Stomach smooth muscle (tissue), 2 donors: ENCODE results near the gene ARL4D.

Experiments used
- H3K27ac ChIP-seq: one replicate; pipeline ENCODE4 v1.7.0; 2013; ENCODE audit warnings: mild to moderate bottlenecking, low read length, inconsistent platforms
- H3K27me3 ChIP-seq, 2 donors: one replicate each; pipeline ENCODE4 v1.7.0; 2013; ENCODE audit warnings: low read length in 2 of 2; ENCODE audit not compliant: insufficient read depth in 2 of 2, control insufficient read depth in 1 of 2
- H3K36me3 ChIP-seq, 2 donors: one replicate each; pipeline ENCODE4 v1.7.0; 2013; ENCODE audit warnings: low read length in 2 of 2; ENCODE audit not compliant: control insufficient read depth in 2 of 2, insufficient read depth in 2 of 2
- H3K4me1 ChIP-seq: one replicate; pipeline ENCODE4 v1.7.0; 2013; ENCODE audit warnings: low read length; ENCODE audit not compliant: control insufficient read depth, insufficient read depth
- H3K4me3 ChIP-seq, 2 donors: one replicate each; pipeline ENCODE4 v1.7.0; 2013; ENCODE audit warnings: low read length in 2 of 2
- H3K9ac ChIP-seq, 2 donors: one replicate each; pipeline ENCODE4 v1.7.0; 2013; ENCODE audit warnings: low read length in 2 of 2, mild to moderate bottlenecking in 1 of 2
- H3K9me3 ChIP-seq, 2 donors: one replicate each; pipeline ENCODE4 v1.7.0; 2013; ENCODE audit warnings: low read length in 2 of 2; ENCODE audit not compliant: control insufficient read depth in 2 of 2
- donor health status: healthy.
- donor health status: Pancreatic carcinoma.

Gene ARL4D

DNA sequence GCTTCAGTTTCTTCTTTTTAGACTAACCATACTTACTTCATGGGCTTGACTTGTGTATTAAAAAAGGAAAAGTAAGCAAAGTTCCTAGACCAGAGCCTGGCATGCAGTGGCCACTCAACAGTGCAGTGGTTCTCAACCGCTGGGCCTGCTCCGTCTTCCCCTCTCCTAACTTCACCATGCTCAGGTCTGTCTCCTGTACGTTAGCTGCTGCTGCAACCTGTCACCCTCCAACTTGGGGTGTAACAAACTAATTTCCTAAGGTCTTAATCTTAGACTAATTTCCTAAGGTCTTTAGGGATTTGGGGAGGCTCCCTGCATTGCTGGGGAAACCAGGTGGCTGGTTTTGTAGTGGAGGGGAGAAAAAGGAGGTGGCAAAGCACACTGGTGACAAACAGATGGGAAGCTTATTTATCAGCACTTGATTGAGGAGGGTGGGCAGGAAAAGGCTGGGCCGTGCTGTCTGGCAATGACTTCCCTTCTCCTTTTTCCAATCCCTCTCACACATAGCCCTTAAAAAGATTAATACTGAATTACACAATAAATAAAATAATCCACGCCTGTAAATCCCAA is 2.2 kb upstream of the ARL4D start:
- Histone ChIP-seq H3K27ac (no peak overlapping the region), H3K9me3 (no peaks in the 10 kb centered on the region), H3K27me3 (no peaks in the 10 kb centered on the region), H3K4me1 (peaks cover 25% of the 10 kb centered on the region), H3K9ac (no peak overlapping the region), H3K4me3 (no peak overlapping the region), H3K36me3 (peaks cover 0 to 3% of the 10 kb centered on the region in 2 donors)

DNA sequence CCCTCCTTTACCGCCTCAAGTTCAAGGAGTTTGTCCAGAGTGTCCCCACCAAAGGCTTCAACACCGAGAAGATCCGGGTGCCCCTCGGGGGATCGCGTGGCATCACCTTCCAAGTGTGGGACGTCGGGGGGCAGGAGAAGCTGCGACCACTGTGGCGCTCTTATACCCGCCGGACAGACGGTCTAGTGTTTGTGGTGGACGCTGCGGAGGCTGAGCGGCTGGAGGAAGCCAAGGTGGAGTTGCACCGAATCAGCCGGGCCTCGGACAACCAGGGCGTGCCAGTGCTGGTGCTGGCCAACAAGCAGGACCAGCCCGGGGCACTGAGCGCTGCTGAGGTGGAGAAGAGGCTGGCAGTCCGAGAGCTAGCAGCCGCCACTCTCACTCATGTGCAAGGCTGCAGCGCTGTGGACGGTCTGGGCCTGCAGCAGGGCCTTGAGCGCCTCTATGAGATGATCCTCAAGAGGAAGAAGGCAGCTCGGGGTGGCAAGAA is 1.1 kb downstream of the ARL4D start:
- Histone ChIP-seq H3K4me1 (peaks cover 39% of the 10 kb centered on the region), H3K9ac (peak overlapping the region; percentile 80 to 91), H3K9me3 (no peaks in the 10 kb centered on the region), H3K27me3 (no peaks in the 10 kb centered on the region), H3K27ac (peak overlapping the region; percentile 95), H3K4me3 (peak overlapping the region; percentile 85 to 89), H3K36me3 (peaks cover 0 to 3% of the 10 kb centered on the region in 2 donors)

DNA sequence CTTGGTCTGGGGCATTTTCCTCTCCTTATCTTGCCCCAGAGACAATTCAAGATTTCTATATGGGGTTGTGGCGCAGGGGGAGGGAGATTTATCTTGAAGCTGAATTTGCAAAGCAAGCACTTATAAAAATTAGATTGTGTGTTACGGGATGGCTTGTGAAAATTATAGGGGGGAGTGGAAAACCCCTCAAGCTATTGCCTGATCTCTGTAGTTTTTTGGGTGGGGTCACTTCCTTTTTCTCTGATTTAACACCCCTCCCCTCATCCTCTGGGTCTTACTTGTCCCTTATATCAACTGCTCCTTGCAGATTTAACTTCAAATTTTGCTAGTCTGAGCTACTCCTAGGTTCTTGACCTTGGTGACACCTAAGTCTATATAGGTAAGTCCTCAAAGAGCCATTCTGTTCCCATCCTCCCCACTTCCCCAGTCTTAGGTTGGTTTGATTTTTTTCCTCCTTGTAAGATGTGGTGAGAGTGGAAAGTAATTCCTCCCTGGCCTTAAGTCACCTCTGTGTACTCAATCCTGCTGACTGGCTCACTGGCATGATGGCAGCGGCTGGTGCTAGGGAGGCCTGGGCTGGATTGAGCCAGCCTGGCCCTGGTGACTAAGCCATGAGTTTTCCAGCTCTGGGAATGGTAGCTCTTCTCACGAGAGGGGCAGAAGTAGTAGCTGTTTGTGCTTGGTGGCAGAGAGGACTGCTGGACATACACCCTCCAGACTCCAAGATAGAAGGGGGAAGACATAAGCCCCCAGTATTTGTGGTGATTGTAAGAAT is 2.3 kb downstream of the ARL4D start:
- no peaks in the 10 kb centered on the region for H3K9me3 ChIP-seq
- peak overlapping the region; percentile 95 for H3K27ac ChIP-seq
- peak overlapping the region; percentile 85 to 89 for H3K4me3 ChIP-seq
- H3K36me3 ChIP-seq = peaks cover 0 to 3% of the 10 kb centered on the region in 2 donors
- H3K9ac ChIP-seq = peak overlapping the region; percentile 72 to 80
- H3K27me3 ChIP-seq = no peaks in the 10 kb centered on the region
- H3K4me1 ChIP-seq = peaks cover 39% of the 10 kb centered on the region

DNA sequence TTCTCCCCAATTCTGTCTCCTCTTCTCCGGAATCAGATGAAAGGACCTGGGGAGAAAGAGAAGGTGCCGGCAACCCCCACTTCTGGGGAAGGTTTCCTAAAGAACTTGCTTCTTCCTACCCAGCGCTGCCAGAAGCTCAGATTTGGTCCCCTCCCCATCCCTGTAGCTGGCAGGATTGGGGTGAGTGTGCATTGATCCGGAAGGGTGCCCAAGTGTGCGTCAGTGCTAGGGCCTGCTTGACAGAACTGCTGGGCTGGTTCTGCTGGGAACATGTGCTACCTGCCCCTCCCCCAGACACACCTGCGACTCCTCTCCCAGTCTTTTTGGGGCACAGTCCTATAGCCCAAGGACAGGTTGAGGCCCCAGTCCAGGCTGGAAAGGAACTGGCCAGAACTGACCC is 3.3 kb downstream of the ARL4D start:
- Histone ChIP-seq H3K27me3 (no peaks in the 10 kb centered on the region), H3K4me1 (peaks cover 44% of the 10 kb centered on the region), H3K27ac (peak overlapping the region; percentile 95), H3K36me3 (peaks cover 0 to 3% of the 10 kb centered on the region in 2 donors), H3K4me3 (peak overlapping the region; percentile 85 to 89), H3K9me3 (no peaks in the 10 kb centered on the region), H3K9ac (peak overlapping the region; percentile 72 to 80)

DNA sequence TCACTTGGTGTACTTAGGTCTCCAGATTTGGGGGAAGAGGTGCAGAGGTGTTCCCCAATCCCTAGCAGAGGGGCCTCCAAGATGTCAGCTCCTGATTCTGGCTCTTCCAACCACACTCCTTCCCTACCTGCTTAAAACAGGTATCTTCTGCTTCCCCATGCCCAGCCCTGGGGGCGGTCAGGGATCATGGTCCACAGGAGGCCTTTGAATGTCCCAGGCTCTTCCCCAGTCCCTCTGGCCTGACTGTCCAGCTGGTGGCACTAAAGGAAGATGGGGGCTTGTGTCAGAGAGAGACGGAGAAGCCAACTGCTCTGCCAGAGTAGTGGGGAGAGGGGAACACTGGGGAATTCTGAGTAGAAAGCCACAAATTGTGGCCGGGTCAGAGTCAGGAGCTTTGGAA is 3.8 kb downstream of the ARL4D start:
- Histone ChIP-seq H3K4me1 (peaks cover 45% of the 10 kb centered on the region), H3K27me3 (no peaks in the 10 kb centered on the region), H3K27ac (peak overlapping the region; percentile 95), H3K36me3 (peaks cover 0 to 3% of the 10 kb centered on the region in 2 donors), H3K4me3 (peak overlapping the region in 1 of 2 donors; percentile 89), H3K9ac (peak overlapping the region; percentile 29 to 80), H3K9me3 (no peaks in the 10 kb centered on the region)

DNA sequence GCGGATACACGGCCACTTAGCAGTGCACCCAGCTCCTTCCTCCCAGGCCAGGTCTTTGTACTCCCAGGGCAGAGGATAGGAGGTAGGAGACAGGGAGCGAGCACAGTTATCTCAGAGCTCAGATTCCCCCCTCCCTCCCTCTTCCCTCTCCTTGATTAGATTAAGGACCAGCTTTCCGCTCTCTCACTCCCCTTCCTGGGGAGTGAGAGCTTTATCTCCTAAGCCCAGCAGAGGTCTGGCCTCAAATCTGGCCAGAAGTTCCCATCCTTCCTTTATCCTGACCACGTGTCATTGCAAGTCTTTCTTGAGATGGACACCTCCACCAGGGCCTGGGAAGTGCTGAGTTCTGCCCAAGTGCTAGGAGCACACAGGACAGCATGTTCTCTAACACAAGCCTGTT is 5.1 kb downstream of the ARL4D start:
- peak overlapping the region; percentile 95 for H3K27ac ChIP-seq

DNA sequence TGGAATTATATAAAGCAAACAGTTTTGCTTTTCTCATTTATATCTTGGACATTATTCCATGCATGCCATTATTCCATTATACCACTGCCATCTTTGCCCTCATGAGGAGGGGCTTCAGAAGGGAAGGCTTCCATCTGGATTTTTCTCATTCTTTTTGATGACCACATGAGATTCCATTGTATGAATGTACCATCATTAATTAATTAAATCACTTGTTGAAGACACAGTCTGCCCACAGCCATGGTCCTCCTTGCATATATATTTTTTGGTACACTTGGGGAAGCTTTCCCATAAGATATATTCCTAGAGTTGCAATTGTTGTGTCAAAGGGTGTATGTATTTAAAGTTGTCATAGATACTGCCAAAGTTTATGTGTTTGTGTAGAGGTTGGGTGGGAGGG is 7.1 kb downstream of the ARL4D start:
- Histone ChIP-seq H3K4me1 (peaks cover 33% of the 10 kb centered on the region), H3K27ac (no peak overlapping the region), H3K4me3 (no peak overlapping the region), H3K9ac (no peak overlapping the region), H3K27me3 (no peaks in the 10 kb centered on the region), H3K9me3 (no peaks in the 10 kb centered on the region), H3K36me3 (no peaks in the 10 kb centered on the region)

More for the DNA sequence above, 5.1 kb downstream of the ARL4D start:
- no peaks in the 10 kb centered on the region for H3K9me3 ChIP-seq
- no peaks in the 10 kb centered on the region for H3K27me3 ChIP-seq
- peaks cover 42% of the 10 kb centered on the region for H3K4me1 ChIP-seq
- no peak overlapping the region for H3K9ac ChIP-seq
- peaks cover 0 to 3% of the 10 kb centered on the region in 2 donors for H3K36me3 ChIP-seq
- H3K4me3 ChIP-seq = no peak overlapping the region

DNA sequence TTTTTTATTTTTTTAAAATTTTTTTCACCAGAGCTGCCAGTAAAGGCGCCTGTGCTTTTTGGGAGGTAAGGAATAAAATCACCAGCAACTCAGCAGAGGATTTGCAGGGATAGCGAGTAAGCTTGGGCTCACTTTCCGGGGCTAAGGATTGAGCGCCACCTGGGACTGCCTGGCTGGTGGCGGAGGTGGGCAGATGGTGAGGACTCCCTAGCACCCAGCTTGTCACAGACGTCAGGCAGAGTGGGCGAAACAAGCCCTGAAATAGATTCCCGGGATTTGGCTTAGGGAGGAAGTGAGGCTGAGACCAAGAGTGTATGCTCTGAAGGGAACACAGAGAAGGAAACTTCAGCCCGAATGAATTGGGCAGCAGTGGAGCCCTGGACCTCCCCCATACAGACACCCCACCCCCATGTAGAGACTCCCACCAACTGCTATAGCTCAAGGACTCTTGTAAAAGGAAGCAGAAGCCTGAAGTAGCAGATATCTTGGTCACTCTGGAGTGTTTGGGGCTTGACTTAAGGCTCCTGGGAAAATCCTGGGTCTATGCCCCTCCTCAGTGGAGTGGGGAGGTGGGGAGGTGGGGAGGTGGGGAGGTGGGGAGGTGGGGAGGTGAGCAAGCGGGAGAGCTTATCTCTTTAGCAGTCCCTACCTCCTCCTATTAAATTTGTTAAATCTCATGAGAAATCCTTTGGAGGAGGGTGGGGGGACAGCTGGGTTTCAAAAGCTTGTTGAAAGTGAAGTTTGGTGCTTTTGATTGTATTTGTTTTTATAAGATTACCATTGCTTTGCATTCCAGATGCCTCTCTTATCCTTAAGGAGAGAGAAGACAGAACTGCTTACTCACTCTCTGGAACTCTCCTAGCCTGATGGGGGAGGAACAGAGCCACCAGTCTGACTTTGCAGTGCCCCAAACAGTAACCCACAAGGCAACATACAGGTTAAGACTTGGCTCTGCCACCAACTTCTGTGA is 8.2 kb downstream of the ARL4D start:
- Histone ChIP-seq H3K27ac (no peak overlapping the region), H3K9ac (peak overlapping the region in 1 of 2 donors; percentile 14), H3K4me3 (no peak overlapping the region), H3K27me3 (no peaks in the 10 kb centered on the region), H3K4me1 (peaks cover 29% of the 10 kb centered on the region), H3K36me3 (no peaks in the 10 kb centered on the region), H3K9me3 (no peaks in the 10 kb centered on the region)

DNA sequence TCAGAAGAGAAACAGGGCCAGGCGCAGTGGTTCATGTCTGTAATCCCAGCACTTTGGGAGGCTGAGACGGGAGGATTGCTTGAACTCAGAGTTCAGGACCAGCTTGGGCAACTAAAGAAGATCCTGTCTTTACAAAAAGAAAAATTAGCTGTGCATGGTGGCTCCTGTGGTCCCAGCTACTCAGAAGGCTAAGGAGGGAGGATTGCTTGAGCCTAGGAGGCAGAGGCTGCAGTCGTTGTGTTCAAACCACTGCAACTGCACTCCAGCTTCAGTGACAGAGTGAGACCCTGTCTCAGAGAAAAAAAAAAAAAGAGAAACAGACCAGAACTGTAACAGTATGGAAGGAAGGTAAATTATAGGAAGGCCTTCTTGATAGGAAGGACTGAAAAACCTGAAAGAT is 10.3 kb downstream of the ARL4D start:
- H3K4me1 ChIP-seq = peaks cover 16% of the 10 kb centered on the region
- H3K27ac ChIP-seq = no peak overlapping the region
- no peak overlapping the region for H3K9ac ChIP-seq
- H3K36me3 ChIP-seq = no peaks in the 10 kb centered on the region
- H3K9me3 ChIP-seq = no peaks in the 10 kb centered on the region
- no peak overlapping the region for H3K4me3 ChIP-seq
- no peaks in the 10 kb centered on the region for H3K27me3 ChIP-seq

DNA sequence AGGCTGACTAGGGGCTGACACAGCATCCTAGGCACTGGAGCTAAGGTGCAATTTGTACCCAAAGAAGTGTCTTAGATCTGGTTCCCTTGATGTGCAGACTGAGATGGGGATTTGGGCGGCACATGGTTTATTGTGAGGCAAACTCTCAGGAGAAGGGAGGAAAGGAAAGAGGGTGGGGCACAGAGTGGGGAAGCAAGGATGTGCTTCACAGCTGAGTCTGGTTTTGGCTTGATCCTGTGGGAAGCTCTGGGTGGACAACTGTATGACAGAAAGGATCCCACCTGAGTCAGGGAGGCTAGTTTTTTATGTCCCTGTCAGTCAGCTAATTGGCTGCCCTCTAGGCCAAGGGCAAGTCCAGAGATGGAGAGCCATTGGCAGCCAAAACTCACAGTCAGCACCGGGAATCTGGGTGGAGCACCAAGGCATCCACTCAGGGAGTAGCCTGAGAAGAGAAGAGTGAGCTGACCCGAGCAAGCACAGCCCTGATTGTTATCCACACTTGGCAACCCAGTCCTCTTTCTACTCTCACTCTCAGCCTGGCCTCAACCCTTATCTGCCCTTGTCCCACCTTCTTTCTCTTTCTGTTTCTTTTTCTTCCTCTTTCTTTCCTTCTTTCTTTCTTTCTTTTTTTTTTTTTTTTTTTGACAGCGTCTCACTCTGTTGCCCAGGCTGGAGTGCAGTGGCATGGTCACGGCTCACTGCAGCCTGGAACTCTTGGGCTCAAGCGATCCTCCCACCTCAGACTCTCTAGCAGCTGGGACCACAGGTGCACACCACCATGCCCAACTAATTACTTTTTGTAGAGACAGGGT is 12.0 kb downstream of the ARL4D start:
- no peaks in the 10 kb centered on the region for H3K9me3 ChIP-seq
- no peaks in the 10 kb centered on the region for H3K36me3 ChIP-seq
- H3K9ac ChIP-seq = no peak overlapping the region
- H3K27ac ChIP-seq = no peak overlapping the region
- H3K4me3 ChIP-seq = no peak overlapping the region
- H3K4me1 ChIP-seq = peaks cover 15% of the 10 kb centered on the region
- no peaks in the 10 kb centered on the region for H3K27me3 ChIP-seq
